Neural cell (in vitro differentiated cells): Measurements from ENCODE around the gene IDH1.

Source experiments
- CTCF ChIP-seq: fragments of 450-650 bp; IDR thresholded peaks from 2 replicates; pipeline ENCODE4 v1.5.1; 2014; ENCODE audit warnings: antibody characterized with exemption, mild to moderate bottlenecking, moderate library complexity; ENCODE audit not compliant: poor library complexity, severe bottlenecking
- EP300 ChIP-seq: fragments of 450-650 bp; conservative IDR thresholded peaks from 2 replicates; pipeline ENCODE4 v1.6.1; 2014; ENCODE audit warnings: antibody characterized with exemption, mild to moderate bottlenecking, moderate library complexity; ENCODE audit not compliant: poor library complexity, severe bottlenecking
- EZH2 ChIP-seq: fragments of 200-600, 300-800 bp; shearing (Covaris generic), sonication (generic); IDR thresholded peaks from 2 replicates; pipeline ENCODE4 v1.6.1; 2014; ENCODE audit warnings: antibody characterized with exemption, low read length, borderline replicate concordance, mild to moderate bottlenecking; ENCODE audit not compliant: insufficient read depth, poor library complexity, severe bottlenecking
- MXI1 ChIP-seq: fragments of 450-650 bp; conservative IDR thresholded peaks from 2 replicates; pipeline ENCODE4 v1.6.1; 2014; ENCODE audit warnings: antibody characterized with exemption, mild to moderate bottlenecking; ENCODE audit not compliant: poor library complexity, severe bottlenecking
- POLR2AphosphoS5 ChIP-seq: IDR thresholded peaks from 2 replicates; pipeline ENCODE4 v1.6.1; 2012
- RAD21 ChIP-seq: fragments of 450-650 bp; conservative IDR thresholded peaks from 2 replicates; pipeline ENCODE4 v1.6.1; 2014; ENCODE audit warnings: antibody characterized with exemption, mild to moderate bottlenecking, moderate library complexity
- SMC3 ChIP-seq: fragments of 450-650 bp; conservative IDR thresholded peaks from 2 replicates; pipeline ENCODE4 v1.6.1; 2014; ENCODE audit warnings: antibody characterized with exemption, mild to moderate bottlenecking, moderate library complexity; ENCODE audit not compliant: poor library complexity
- TAF1 ChIP-seq: IDR thresholded peaks from 2 replicates; pipeline ENCODE4 v1.6.1; 2012; ENCODE audit warnings: low read depth
- TF ChIP-seq, protein P1 (sequence below): IDR thresholded peaks from 2 replicates; pipeline ENCODE4 v1.6.1; 2012; ENCODE audit warnings: borderline replicate concordance

GRCh38 chr2:208285853-208286252 is 31.0 kb upstream of the IDH1 start:
- no peak for TF ChIP-seq EP300
- TF ChIP-seq CTCF = no peak
- TF ChIP-seq POLR2AphosphoS5 = no peak
- TF ChIP-seq TAF1 = no peak
- TF ChIP-seq RAD21 = no peak
- TF ChIP-seq, protein P1, sequence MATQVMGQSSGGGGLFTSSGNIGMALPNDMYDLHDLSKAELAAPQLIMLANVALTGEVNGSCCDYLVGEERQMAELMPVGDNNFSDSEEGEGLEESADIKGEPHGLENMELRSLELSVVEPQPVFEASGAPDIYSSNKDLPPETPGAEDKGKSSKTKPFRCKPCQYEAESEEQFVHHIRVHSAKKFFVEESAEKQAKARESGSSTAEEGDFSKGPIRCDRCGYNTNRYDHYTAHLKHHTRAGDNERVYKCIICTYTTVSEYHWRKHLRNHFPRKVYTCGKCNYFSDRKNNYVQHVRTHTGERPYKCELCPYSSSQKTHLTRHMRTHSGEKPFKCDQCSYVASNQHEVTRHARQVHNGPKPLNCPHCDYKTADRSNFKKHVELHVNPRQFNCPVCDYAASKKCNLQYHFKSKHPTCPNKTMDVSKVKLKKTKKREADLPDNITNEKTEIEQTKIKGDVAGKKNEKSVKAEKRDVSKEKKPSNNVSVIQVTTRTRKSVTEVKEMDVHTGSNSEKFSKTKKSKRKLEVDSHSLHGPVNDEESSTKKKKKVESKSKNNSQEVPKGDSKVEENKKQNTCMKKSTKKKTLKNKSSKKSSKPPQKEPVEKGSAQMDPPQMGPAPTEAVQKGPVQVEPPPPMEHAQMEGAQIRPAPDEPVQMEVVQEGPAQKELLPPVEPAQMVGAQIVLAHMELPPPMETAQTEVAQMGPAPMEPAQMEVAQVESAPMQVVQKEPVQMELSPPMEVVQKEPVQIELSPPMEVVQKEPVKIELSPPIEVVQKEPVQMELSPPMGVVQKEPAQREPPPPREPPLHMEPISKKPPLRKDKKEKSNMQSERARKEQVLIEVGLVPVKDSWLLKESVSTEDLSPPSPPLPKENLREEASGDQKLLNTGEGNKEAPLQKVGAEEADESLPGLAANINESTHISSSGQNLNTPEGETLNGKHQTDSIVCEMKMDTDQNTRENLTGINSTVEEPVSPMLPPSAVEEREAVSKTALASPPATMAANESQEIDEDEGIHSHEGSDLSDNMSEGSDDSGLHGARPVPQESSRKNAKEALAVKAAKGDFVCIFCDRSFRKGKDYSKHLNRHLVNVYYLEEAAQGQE = no peak
- TF ChIP-seq EZH2 = no peak
- TF ChIP-seq MXI1 = no peak
- no peak for TF ChIP-seq SMC3
